Measurements from ENCODE around the gene PCDHB1. TPM values are rescaled to one million over a fixed set of nuclear protein-coding genes. Genes with fewer than 3 reads are reported as not detected.

Gene PCDHB1
- total and polyA plus RNA-seq, 2 donors (not counting 3 experiments of a cell fraction or from before 2014, with no cell fraction given): not detected

DNA sequence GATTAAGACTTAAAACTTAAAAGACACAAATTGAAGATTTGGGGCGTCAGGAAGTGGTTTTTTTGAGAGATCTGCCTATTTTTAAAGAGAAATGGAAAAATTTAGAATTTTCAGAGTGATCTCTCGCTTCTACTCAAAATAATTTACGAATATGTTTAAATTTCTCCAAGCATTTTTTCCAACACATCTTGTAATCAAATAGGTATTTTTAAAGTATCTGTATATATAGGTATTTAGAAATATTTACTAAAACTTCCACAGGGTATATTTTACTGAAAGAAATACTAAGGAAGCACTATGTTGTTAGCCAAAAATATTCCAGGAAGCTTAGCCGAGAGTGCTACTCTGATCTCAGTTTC is 9.8 kb upstream of the PCDHB1 start:
- H3K4me2 ChIP-seq (ENCODE audit: insufficient read depth, low read length): no peak overlapping the region
- no peaks in the 10 kb centered on the region for H3K9me1 ChIP-seq (replicated peaks; ENCODE audit: control insufficient read depth, extremely low read depth, insufficient read depth, low read length)
- intact Hi-C loops (cut with micrococcal nuclease) (loop anchor here (1.0 to 5.0 kb wide), 7 partner anchors 74 to 219 kb away; partner anchors contain the start of genes PCDHA11, PCDHA13, PCDHA8 and PCDHA9), dilution Hi-C loops (cut with MboI; ENCODE audit: extremely low pct_ligation_motif_present, low sequenced_read_pairs) (no loop called here)
- H3K9me3 ChIP-seq (replicated peaks; ENCODE audit: control insufficient read depth, insufficient read depth, low read length): no peaks in the 10 kb centered on the region
- H3K36me3 ChIP-seq (ENCODE audit: control insufficient read depth in 2 of 2, extremely low read depth in 1 of 2, insufficient read depth in 2 of 2, low read length in 2 of 2): no peaks in the 10 kb centered on the region
- no TSS peak for BruUV-seq (replicated peaks)
- no peak overlapping the region for H3K9ac ChIP-seq (replicated peaks; ENCODE audit: extremely low read depth, insufficient read depth, low read length)
- no peak overlapping the region for H3K27ac ChIP-seq (ENCODE audit: insufficient read depth, low read depth, low read length)
- H3K79me2 ChIP-seq (ENCODE audit: control insufficient read depth, insufficient read depth, low read length): no peaks in the 10 kb centered on the region
- H3K27me3 ChIP-seq (ENCODE audit: control insufficient read depth in 2 of 2, insufficient read depth in 2 of 2, low read length in 2 of 2): no peaks in the 10 kb centered on the region
- FAIRE-seq: no peak
- no peaks in the 10 kb centered on the region for H3K4me1 ChIP-seq (ENCODE audit: control insufficient read depth, extremely low read depth, insufficient read depth, low read length)
- no peak for DNase-seq (ENCODE audit: low read depth, low spot score)
- H3K4me3 ChIP-seq (replicated peaks in 1 of 3; ENCODE audit: insufficient read depth in 1 of 3, low read depth in 1 of 3, low read length in 3 of 3): no peak overlapping the region
- CTCF ChIA-PET: interaction anchor here (0.7 to 2.3 kb wide), 11 partner anchors 11 to 247 kb away, joined by 3 to 34 read pairs (median 4); partner anchors contain the start of genes PCDHA10, PCDHA13, PCDHA2 and PCDHA4
- H2AFZ ChIP-seq (ENCODE audit: low read depth, low read length): no peak overlapping the region
- H4K20me1 ChIP-seq (replicated peaks; ENCODE audit: control insufficient read depth, extremely low read depth, insufficient read depth, low read length): no peaks in the 10 kb centered on the region
- TF ChIP-seq JUN (IDR thresholded peaks at IDR 0.05; ENCODE audit: borderline replicate concordance, insufficient read depth, insufficient read length, low read depth) (no peak), FOS (IDR thresholded peaks at IDR 0.05; ENCODE audit: borderline replicate concordance, insufficient read depth, low read length) (no peak), MYC (IDR thresholded peaks at IDR 0.05; ENCODE audit: low read depth, low read length) (no peak), EZH2 (IDR thresholded peaks at IDR 0.05; ENCODE audit: borderline replicate concordance, low read depth, low read length, severe bottlenecking) (no peak), GATA2 (IDR thresholded peaks at IDR 0.05; ENCODE audit: insufficient read depth, insufficient read length, low read depth, low read length) (no peak), POLR2AphosphoS5 (IDR thresholded peaks at IDR 0.05; ENCODE audit: insufficient read depth, low read depth, low read length) (no peak), POLR2A (IDR thresholded peaks at IDR 0.05; ENCODE audit: low read depth, low read length) (no peak)
- TF ChIP-seq, protein P1, sequence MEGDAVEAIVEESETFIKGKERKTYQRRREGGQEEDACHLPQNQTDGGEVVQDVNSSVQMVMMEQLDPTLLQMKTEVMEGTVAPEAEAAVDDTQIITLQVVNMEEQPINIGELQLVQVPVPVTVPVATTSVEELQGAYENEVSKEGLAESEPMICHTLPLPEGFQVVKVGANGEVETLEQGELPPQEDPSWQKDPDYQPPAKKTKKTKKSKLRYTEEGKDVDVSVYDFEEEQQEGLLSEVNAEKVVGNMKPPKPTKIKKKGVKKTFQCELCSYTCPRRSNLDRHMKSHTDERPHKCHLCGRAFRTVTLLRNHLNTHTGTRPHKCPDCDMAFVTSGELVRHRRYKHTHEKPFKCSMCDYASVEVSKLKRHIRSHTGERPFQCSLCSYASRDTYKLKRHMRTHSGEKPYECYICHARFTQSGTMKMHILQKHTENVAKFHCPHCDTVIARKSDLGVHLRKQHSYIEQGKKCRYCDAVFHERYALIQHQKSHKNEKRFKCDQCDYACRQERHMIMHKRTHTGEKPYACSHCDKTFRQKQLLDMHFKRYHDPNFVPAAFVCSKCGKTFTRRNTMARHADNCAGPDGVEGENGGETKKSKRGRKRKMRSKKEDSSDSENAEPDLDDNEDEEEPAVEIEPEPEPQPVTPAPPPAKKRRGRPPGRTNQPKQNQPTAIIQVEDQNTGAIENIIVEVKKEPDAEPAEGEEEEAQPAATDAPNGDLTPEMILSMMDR (IDR thresholded peaks at IDR 0.05; ENCODE audit: extremely low read depth in 1 of 2, insufficient read depth in 1 of 2, low read depth in 1 of 2, low read length in 2 of 2): no peak
- TF ChIP-seq, protein P2, sequence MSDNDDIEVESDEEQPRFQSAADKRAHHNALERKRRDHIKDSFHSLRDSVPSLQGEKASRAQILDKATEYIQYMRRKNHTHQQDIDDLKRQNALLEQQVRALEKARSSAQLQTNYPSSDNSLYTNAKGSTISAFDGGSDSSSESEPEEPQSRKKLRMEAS (IDR thresholded peaks at IDR 0.05; ENCODE audit: insufficient read depth, insufficient read length): no peak
- POLR2A ChIA-PET: interaction anchor here (0.6 kb wide), 1 partner anchor 32 kb away, joined by 3 read pairs; no protein-coding TSS in a partner anchor
